HG03039 (cell line): ENCODE measurements around the gene NTM.

Experiments used
- ATAC-seq: cut with Tn5 transposase; IDR thresholded peaks from one replicate; pipeline ENCODE4 v1.9.1; 2021; ENCODE audit warnings: mild to moderate bottlenecking, moderate library complexity; ENCODE audit not compliant: unreplicated experiment

NTM gene

GRCh38 chr11:131458421-131458820, 88.0 kb downstream of the NTM start:
- no peak for ATAC-seq

- no peak for ATAC-seq
Measured at GRCh38 chr11:131460931-131461330, 90.5 kb downstream of the NTM start.

GRCh38 chr11:131462622-131463021, 92.2 kb downstream of the NTM start:
- ATAC-seq, result no peak

GRCh38 chr11:131463162-131463561, 92.7 kb downstream of the NTM start:
- ATAC-seq, result no peak

- no peak for ATAC-seq
Measured at GRCh38 chr11:131463649-131464425, 93.4 kb downstream of the NTM start.

GRCh38 chr11:131464461-131464860, 94.0 kb downstream of the NTM start:
- no peak for ATAC-seq

- ATAC-seq, result no peak
Measured at GRCh38 chr11:131465039-131465438, 94.6 kb downstream of the NTM start.

- ATAC-seq, result no peak
Measured at GRCh38 chr11:131465746-131466145, 95.3 kb downstream of the NTM start.

- ATAC-seq, result no peak
Measured at GRCh38 chr11:131467645-131468394, 97.4 kb downstream of the NTM start.

GRCh38 chr11:131468565-131468964, 98.2 kb downstream of the NTM start:
- no peak for ATAC-seq

GRCh38 chr11:131470216-131470925, 100.0 kb downstream of the NTM start:
- no peak for ATAC-seq

GRCh38 chr11:131471976-131472375, 101.6 kb downstream of the NTM start:
- no peak for ATAC-seq

- no peak for ATAC-seq
Measured at GRCh38 chr11:131474947-131475346, 104.5 kb downstream of the NTM start.

- no peak for ATAC-seq
Measured at GRCh38 chr11:131476266-131476665, 105.9 kb downstream of the NTM start.

- ATAC-seq, result no peak
Measured at GRCh38 chr11:131478341-131478740, 107.9 kb downstream of the NTM start.

- ATAC-seq, result no peak
Measured at GRCh38 chr11:131481303-131481702, 110.9 kb downstream of the NTM start.

GRCh38 chr11:131481971-131482370, 111.6 kb downstream of the NTM start:
- ATAC-seq, result no peak

GRCh38 chr11:131483453-131483852, 113.0 kb downstream of the NTM start:
- ATAC-seq, result no peak

GRCh38 chr11:131483877-131484276, 113.5 kb downstream of the NTM start:
- no peak for ATAC-seq

GRCh38 chr11:131486100-131486499, 115.7 kb downstream of the NTM start:
- no peak for ATAC-seq

- ATAC-seq, result no peak
Measured at GRCh38 chr11:131486937-131487635, 116.7 kb downstream of the NTM start.
